Measurements from ENCODE around the gene MAVS.

MAVS gene

GRCh38 chr20:3800878-3801260 lies 45.8 kb upstream of the MAVS start:
- no peak overlapping the region for H3K4me3 ChIP-seq (ENCODE audit: low read depth, low read length)
- no peak for TF ChIP-seq CTCF (IDR thresholded peaks at IDR 0.05; ENCODE audit: borderline replicate concordance, insufficient read depth, low read depth, low read length)

- H3K4me3 ChIP-seq (ENCODE audit: low read depth, low read length) = no peak overlapping the region
- no peak for TF ChIP-seq CTCF (IDR thresholded peaks at IDR 0.05; ENCODE audit: borderline replicate concordance, insufficient read depth, low read depth, low read length)
Observed at GRCh38 chr20:3801299-3801698, 45.3 kb upstream of the MAVS start.

- TF ChIP-seq CTCF (IDR thresholded peaks at IDR 0.05; ENCODE audit: borderline replicate concordance, insufficient read depth, low read depth, low read length) = no peak
- H3K4me3 ChIP-seq (ENCODE audit: low read depth, low read length) = no peak overlapping the region
Observed at GRCh38 chr20:3801846-3802245, 44.8 kb upstream of the MAVS start.

- H3K4me3 ChIP-seq (ENCODE audit: low read depth, low read length) = no peak overlapping the region
- TF ChIP-seq CTCF (IDR thresholded peaks at IDR 0.05; ENCODE audit: borderline replicate concordance, insufficient read depth, low read depth, low read length) = no peak
Observed at GRCh38 chr20:3802524-3803239, 44.0 kb upstream of the MAVS start.

- no peak for TF ChIP-seq CTCF (IDR thresholded peaks at IDR 0.05; ENCODE audit: borderline replicate concordance, insufficient read depth, low read depth, low read length)
- no peak overlapping the region for H3K4me3 ChIP-seq (ENCODE audit: low read depth, low read length)
Observed at GRCh38 chr20:3803289-3803688, 43.3 kb upstream of the MAVS start.

- no peak for TF ChIP-seq CTCF (IDR thresholded peaks at IDR 0.05; ENCODE audit: borderline replicate concordance, insufficient read depth, low read depth, low read length)
- no peak overlapping the region for H3K4me3 ChIP-seq (ENCODE audit: low read depth, low read length)
Observed at GRCh38 chr20:3803854-3804253, 42.8 kb upstream of the MAVS start.

GRCh38 chr20:3804254-3804751 lies 42.3 kb upstream of the MAVS start:
- no peak for TF ChIP-seq CTCF (IDR thresholded peaks at IDR 0.05; ENCODE audit: borderline replicate concordance, insufficient read depth, low read depth, low read length)
- H3K4me3 ChIP-seq (ENCODE audit: low read depth, low read length) = no peak overlapping the region

Measured in GM12875 (cell line).